Liver (tissue), 3 donors: ENCODE results near the gene TLCD3A.

Experiments
- HNF4A ChIP-seq, 2 donors: conservative IDR thresholded peaks; 2 replicates each; pipeline ENCODE4 v1.6.1; 2016; ENCODE audit warnings: antibody characterized with exemption in 2 of 2, mild to moderate bottlenecking in 2 of 2
- TAF1 ChIP-seq: conservative IDR thresholded peaks from 2 replicates; pipeline ENCODE4 v1.6.1; 2016; ENCODE audit warnings: antibody characterized with exemption, mild to moderate bottlenecking
- TF ChIP-seq, protein P1 (sequence below): fragments of 150-350 bp; IDR thresholded peaks from 2 replicates; pipeline ENCODE4 v1.5.1; 2017; ENCODE audit warnings: improper control_type of control experiment, low read depth, low read length; ENCODE audit not compliant: missing input control
- TF ChIP-seq, protein P2 (sequence below): IDR thresholded peaks from 2 replicates; pipeline ENCODE4 v1.6.1; 2016; ENCODE audit warnings: antibody characterized with exemption, mild to moderate bottlenecking
- donor health status: healthy.
- donor health status: healthy.

DNA sequence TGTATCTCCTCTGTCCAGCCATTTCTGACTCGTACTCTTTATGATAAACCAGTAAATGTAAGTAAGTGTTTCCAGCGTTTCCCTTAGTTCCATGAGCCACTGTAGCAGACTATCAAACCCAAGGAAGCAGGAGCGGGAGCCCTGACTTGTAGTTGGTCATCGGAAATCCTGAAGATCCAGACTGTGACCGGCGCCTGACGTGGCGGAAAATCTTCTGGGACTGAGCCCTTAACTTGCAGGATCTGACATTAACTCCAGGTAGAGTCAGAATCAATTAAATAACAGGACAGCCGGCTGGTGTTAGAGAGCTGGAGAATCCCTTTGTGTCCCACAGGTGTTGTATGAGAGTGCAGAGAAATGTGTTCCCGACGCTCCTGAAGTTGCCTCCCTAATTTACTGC lies 45.7 kb downstream of the TLCD3A start:
- TF ChIP-seq, protein P1, sequence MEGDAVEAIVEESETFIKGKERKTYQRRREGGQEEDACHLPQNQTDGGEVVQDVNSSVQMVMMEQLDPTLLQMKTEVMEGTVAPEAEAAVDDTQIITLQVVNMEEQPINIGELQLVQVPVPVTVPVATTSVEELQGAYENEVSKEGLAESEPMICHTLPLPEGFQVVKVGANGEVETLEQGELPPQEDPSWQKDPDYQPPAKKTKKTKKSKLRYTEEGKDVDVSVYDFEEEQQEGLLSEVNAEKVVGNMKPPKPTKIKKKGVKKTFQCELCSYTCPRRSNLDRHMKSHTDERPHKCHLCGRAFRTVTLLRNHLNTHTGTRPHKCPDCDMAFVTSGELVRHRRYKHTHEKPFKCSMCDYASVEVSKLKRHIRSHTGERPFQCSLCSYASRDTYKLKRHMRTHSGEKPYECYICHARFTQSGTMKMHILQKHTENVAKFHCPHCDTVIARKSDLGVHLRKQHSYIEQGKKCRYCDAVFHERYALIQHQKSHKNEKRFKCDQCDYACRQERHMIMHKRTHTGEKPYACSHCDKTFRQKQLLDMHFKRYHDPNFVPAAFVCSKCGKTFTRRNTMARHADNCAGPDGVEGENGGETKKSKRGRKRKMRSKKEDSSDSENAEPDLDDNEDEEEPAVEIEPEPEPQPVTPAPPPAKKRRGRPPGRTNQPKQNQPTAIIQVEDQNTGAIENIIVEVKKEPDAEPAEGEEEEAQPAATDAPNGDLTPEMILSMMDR = no peak
- TF ChIP-seq HNF4A (conservative IDR thresholded peaks at IDR 0.05) (no peak), TAF1 (no peak)
- TF ChIP-seq, protein P2, sequence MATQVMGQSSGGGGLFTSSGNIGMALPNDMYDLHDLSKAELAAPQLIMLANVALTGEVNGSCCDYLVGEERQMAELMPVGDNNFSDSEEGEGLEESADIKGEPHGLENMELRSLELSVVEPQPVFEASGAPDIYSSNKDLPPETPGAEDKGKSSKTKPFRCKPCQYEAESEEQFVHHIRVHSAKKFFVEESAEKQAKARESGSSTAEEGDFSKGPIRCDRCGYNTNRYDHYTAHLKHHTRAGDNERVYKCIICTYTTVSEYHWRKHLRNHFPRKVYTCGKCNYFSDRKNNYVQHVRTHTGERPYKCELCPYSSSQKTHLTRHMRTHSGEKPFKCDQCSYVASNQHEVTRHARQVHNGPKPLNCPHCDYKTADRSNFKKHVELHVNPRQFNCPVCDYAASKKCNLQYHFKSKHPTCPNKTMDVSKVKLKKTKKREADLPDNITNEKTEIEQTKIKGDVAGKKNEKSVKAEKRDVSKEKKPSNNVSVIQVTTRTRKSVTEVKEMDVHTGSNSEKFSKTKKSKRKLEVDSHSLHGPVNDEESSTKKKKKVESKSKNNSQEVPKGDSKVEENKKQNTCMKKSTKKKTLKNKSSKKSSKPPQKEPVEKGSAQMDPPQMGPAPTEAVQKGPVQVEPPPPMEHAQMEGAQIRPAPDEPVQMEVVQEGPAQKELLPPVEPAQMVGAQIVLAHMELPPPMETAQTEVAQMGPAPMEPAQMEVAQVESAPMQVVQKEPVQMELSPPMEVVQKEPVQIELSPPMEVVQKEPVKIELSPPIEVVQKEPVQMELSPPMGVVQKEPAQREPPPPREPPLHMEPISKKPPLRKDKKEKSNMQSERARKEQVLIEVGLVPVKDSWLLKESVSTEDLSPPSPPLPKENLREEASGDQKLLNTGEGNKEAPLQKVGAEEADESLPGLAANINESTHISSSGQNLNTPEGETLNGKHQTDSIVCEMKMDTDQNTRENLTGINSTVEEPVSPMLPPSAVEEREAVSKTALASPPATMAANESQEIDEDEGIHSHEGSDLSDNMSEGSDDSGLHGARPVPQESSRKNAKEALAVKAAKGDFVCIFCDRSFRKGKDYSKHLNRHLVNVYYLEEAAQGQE = no peak
